Astrocyte of the spinal cord (primary cell): Measurements from ENCODE around the gene LOXL4.

Source experiments
- DNase-seq: peaks from one replicate; pipeline ENCODE4 v3.0.0; 2011; ENCODE audit warnings: low read depth, low spot score
- H3K4me3 ChIP-seq: 2 replicates; pipeline ENCODE4 v1.5.1; 2011; ENCODE audit warnings: low read depth, mild to moderate bottlenecking, low read length, moderate library complexity
- in situ Hi-C: cut with HindIII; loops from 2 replicates; pipeline ENCODE4 v1.10.0; 2017; ENCODE audit warnings: low sequenced_read_pairs
- TF ChIP-seq, protein P1 (sequence below): IDR thresholded peaks from 2 replicates; pipeline ENCODE4 v1.5.1; 2012; ENCODE audit warnings: low read depth, mild to moderate bottlenecking, low read length, inconsistent platforms

Gene LOXL4

DNA sequence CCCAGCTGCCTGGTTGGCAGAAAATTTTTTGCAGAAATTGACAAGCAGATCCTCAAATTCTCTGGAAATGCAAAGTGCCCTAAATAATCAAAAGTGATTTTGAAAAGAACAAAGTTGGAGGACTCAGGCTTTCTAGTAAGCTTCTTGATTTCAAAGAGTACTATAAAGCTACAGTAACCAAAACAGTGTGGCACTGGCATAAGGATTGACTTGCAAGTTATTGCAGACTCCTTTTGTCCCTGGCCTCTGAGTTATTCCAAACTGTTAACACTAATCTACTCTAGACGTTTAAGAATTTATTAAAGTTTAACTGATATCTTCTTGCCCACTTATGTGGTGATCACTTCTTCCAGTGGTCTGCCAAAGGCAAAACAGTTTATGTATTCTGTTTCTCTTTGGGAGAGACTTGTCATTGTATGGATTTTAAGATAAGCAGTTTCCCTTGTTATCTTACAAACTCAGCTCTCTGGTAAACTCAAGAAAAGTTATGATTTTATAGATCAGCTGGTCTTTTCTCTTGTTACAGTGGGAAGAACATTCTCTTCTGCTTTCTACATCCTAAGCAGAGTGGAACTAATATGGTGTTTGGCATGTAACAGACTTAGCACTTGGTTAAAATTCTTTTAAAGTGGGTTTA lies 41.4 kb downstream of the LOXL4 start:
- no peak for DNase-seq
- no peak overlapping the region for H3K4me3 ChIP-seq
- in situ Hi-C loops, result no loop called here
- TF ChIP-seq, protein P1, sequence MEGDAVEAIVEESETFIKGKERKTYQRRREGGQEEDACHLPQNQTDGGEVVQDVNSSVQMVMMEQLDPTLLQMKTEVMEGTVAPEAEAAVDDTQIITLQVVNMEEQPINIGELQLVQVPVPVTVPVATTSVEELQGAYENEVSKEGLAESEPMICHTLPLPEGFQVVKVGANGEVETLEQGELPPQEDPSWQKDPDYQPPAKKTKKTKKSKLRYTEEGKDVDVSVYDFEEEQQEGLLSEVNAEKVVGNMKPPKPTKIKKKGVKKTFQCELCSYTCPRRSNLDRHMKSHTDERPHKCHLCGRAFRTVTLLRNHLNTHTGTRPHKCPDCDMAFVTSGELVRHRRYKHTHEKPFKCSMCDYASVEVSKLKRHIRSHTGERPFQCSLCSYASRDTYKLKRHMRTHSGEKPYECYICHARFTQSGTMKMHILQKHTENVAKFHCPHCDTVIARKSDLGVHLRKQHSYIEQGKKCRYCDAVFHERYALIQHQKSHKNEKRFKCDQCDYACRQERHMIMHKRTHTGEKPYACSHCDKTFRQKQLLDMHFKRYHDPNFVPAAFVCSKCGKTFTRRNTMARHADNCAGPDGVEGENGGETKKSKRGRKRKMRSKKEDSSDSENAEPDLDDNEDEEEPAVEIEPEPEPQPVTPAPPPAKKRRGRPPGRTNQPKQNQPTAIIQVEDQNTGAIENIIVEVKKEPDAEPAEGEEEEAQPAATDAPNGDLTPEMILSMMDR, result no peak

DNA sequence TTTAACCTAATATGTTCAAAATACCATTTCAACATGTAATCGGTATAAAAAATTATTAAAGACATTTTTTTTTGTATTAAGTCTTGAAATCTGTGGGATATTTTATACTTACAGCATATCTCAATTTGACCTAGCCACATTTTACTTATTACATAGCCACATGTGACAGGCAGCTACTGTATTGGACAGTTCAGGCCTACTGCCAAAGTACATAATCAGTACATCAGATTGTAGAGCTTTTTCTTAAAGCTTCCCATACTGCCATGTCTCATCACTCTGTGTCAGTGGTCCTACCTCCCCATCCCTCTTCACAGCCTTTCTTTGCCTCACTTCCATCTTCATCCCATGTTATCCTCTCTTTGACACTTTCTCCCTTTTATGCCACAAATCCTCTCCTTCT lies 43.0 kb downstream of the LOXL4 start:
- no peak for DNase-seq
- in situ Hi-C loops, result no loop called here
- no peak overlapping the region for H3K4me3 ChIP-seq
- TF ChIP-seq, protein P1, result no peak

DNA sequence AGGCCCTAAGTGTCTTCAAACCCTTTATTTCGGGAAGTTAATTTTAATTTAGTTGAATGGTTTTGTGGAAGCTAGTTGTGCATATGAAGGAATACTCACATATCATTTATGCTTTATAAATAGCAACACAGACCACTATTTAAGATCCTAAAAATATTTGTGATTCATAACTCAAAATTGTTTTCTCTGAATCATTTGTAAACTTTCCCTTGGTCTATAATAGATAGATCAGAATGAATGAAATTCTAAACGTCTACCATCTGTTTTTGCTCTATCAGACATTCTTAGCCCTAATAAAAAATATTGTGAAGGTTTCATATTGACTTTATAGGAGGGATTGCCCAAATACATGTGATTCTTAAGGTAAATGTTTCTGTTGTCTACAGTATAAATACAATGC lies 43.5 kb downstream of the LOXL4 start:
- DNase-seq, result no peak
- no peak overlapping the region for H3K4me3 ChIP-seq
- in situ Hi-C loops, result no loop called here
- TF ChIP-seq, protein P1, result no peak

DNA sequence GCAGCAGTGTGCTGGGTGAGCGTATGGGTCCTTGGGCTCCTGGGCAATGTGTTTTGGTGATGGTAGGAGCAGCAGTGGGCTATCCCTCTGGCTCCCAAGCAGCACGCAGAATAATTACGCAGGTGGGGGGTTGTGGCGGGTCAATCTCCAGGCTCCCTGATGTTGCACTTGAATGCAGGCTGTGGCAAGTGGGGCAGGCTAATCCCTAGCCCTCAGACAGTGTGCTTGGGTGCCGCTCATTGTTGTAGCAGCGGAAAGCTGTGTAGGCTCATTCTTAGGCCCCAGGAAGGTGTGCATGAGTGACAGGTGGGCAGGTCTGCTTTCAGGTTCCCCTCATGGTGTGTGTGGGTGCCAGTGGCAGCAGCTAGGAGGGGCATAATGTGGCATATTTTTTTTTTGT lies 44.1 kb downstream of the LOXL4 start:
- in situ Hi-C loops, result no loop called here
- TF ChIP-seq, protein P1, result no peak
- no peak for DNase-seq
- H3K4me3 ChIP-seq, result no peak overlapping the region

DNA sequence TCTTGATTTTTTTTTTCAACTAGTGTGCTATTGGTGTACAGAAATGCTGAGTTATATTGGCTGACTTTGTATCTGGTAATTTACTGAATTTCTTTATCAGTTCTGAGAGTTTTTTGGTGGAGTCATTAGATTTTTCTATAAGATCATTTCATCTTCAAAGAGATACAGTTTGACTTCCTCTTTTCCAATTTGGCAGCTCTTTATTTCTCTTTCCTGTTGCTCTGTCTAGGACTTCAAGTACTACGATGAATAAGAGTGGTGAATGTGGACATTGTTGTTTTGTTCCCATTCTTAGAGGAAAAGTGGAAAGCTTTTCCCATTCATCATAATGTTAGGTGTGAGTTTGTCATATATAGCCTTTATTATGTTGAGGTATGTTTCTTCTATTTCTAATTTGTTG lies 50.2 kb downstream of the LOXL4 start:
- TF ChIP-seq, protein P1, result no peak

DNA sequence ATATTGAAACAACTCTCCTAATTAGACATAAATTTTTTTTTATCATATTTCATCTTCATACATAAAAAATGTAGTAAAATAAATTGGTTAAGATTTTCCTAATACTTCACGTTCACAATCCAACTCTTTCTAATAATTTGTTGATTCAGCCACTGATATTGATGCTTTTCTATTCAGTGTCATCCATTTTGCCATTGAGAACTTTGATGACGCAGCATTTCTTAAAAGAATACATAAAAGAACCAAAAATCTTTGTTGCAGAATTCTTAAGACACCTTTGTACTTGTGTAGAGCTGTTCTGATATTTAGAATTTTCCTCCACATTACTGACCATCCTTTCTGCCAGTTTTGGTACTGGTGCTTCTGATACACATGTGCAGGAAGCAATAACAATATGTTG lies 52.6 kb downstream of the LOXL4 start:
- no peak for DNase-seq
- in situ Hi-C loops, result no loop called here
- no peak overlapping the region for H3K4me3 ChIP-seq
- TF ChIP-seq, protein P1, result no peak

More for the DNA sequence above, 50.2 kb downstream of the LOXL4 start:
- no peak for DNase-seq
- no peak overlapping the region for H3K4me3 ChIP-seq
- in situ Hi-C loops, result no loop called here
